ENCODE measurements around the gene UPK2.

Gene UPK2

DNA sequence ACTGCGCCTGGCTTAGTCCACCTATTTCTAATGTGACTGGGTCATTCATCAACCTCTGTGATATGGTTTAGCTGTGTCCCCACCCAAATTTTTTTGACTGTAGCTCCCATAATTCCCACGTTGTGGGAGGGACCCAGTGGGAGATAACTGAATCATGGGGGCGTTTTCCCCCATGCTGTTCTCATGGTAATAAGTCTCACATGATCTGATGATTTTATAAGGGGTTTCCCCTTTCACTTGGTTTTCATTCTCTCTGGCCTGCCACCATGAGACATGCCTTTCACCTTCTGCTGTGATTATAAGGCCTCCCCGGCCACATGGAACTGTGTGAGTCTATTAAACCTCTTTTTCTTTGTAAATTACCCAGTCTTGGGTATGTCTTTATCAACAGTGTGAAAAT is 50.6 kb downstream of the UPK2 start:
- no peaks in the 10 kb centered on the region for H3K9me3 ChIP-seq (ENCODE audit: low read depth, low read length)
- TF ChIP-seq FOXP2 (optimal IDR thresholded peaks at IDR 0.05; ENCODE audit: control extremely low read depth, extremely low read length, insufficient read depth) (no peak), EZH2 (IDR thresholded peaks at IDR 0.05) (no peak), POLR2AphosphoS5 (IDR thresholded peaks at IDR 0.05; ENCODE audit: borderline replicate concordance, low read depth, low read length) (no peak)
- no peak overlapping the region for H3K27ac ChIP-seq
- H3K36me3 ChIP-seq (ENCODE audit: insufficient read depth, low read length): peaks cover 45% of the 10 kb centered on the region
- no peak overlapping the region for H3K9ac ChIP-seq (ENCODE audit: insufficient read length)
- no peak overlapping the region for H3K4me3 ChIP-seq
- DNase-seq (ENCODE audit: low read depth, low spot score): no peak
